Measurements from ENCODE around the gene TRMU. TPM values are rescaled to one million over a fixed set of nuclear protein-coding genes. Genes with fewer than 3 reads are reported as not detected.
"Not testable (repeated sequence)": the region's sequence is repeated elsewhere in the genome, so short reads cannot be mapped to it uniquely, and the experiment has no call there.

The TRMU gene
- total and polyA plus RNA-seq, 5 donors: 31.5 to 48.7 (median 40.2) TPM

- WGBS: 49% methylated on average over 32 of the region's 32 CpGs
- no peaks in the 10 kb centered on the region for H3K4me1 ChIP-seq (ENCODE audit: control insufficient read depth, insufficient read depth, low read length)
- intact Hi-C loops (cut with DNase I): no loop called here
- no peak overlapping the region for H3K4me3 ChIP-seq (ENCODE audit: low read length)
- no peaks in the 10 kb centered on the region for H3K9me3 ChIP-seq (ENCODE audit: control insufficient read depth, low read length)
- no peak overlapping the region for H3K27ac ChIP-seq (ENCODE audit: low read length)
- peak; percentile 62 to 88 (median 86) for DNase-seq
- ATAC-seq: peak; percentile 43 to 57
- no peaks in the 10 kb centered on the region for H3K27me3 ChIP-seq (ENCODE audit: control insufficient read depth, insufficient read depth)
Measured at GRCh38 chr22:46390652-46391301, 55.3 kb downstream of the TRMU start.

DNA sequence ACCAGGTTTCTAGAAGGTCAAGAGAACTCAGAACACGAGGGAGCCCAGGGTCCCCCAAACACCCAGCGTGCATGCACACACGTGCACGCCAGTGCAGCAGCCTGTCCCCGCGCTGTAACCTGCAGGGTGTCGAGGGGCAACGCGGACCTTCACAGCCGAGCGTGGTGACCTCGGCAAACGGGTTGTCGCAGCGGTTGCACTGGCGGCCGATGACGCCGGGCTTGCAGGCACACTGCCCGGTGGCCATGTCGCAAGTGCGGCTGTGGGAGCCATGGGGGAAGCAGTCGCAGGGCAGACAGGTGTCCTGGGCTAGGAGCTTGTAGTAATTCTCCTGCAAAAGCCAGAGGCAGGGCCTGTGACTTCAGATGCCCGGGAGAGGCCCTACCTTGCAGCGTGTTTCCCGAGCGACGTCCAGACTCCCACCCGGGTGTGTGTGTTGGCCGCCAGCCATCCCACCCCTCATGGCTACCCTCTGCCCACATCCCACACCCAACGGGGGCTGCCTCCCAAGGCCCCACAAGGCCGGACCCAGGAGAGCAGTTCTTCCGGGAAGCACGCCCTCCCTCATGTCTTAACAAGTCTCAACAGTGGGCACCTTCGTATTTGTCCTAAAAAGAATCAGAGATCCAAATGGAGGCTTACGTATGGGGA lies 56.1 kb downstream of the TRMU start:
- Histone ChIP-seq H3K27me3 (ENCODE audit: control insufficient read depth, insufficient read depth) (no peaks in the 10 kb centered on the region), H3K4me3 (ENCODE audit: low read length) (no peak overlapping the region), H3K4me1 (ENCODE audit: control insufficient read depth, insufficient read depth, low read length) (no peaks in the 10 kb centered on the region), H3K27ac (ENCODE audit: low read length) (no peak overlapping the region), H3K9me3 (ENCODE audit: control insufficient read depth, low read length) (no peaks in the 10 kb centered on the region)
- ATAC-seq: no peak
- WGBS: 92% methylated on average over 36 of the region's 36 CpGs
- peak in 1 of 3 donors; percentile 68 for DNase-seq
- intact Hi-C loops (cut with DNase I): no loop called here

GRCh38 chr22:46392137-46392844 lies 56.8 kb downstream of the TRMU start:
- Histone ChIP-seq H3K27ac (ENCODE audit: low read length) (no peak overlapping the region), H3K9me3 (ENCODE audit: control insufficient read depth, low read length) (no peaks in the 10 kb centered on the region), H3K4me3 (ENCODE audit: low read length) (no peak overlapping the region), H3K4me1 (ENCODE audit: control insufficient read depth, insufficient read depth, low read length) (no peaks in the 10 kb centered on the region), H3K27me3 (ENCODE audit: control insufficient read depth, insufficient read depth) (no peaks in the 10 kb centered on the region)
- peak in 1 of 3 donors; percentile 41 for DNase-seq
- WGBS: 87% methylated on average over 16 of the region's 16 CpGs
- no peak for ATAC-seq
- intact Hi-C loops (cut with DNase I): no loop called here

- ATAC-seq (no peak), DNase-seq (peak in 1 of 3 donors; percentile 41)
- Histone ChIP-seq H3K4me3 (ENCODE audit: low read length) (no peak overlapping the region), H3K27me3 (ENCODE audit: control insufficient read depth, insufficient read depth) (no peaks in the 10 kb centered on the region), H3K4me1 (ENCODE audit: control insufficient read depth, insufficient read depth, low read length) (no peaks in the 10 kb centered on the region), H3K27ac (ENCODE audit: low read length) (no peak overlapping the region), H3K9me3 (ENCODE audit: control insufficient read depth, low read length) (no peaks in the 10 kb centered on the region)
- intact Hi-C loops (cut with DNase I): no loop called here
- 81% methylated on average over 14 of the region's 14 CpGs for WGBS
Measured at GRCh38 chr22:46393873-46394272, 58.4 kb downstream of the TRMU start.

DNA sequence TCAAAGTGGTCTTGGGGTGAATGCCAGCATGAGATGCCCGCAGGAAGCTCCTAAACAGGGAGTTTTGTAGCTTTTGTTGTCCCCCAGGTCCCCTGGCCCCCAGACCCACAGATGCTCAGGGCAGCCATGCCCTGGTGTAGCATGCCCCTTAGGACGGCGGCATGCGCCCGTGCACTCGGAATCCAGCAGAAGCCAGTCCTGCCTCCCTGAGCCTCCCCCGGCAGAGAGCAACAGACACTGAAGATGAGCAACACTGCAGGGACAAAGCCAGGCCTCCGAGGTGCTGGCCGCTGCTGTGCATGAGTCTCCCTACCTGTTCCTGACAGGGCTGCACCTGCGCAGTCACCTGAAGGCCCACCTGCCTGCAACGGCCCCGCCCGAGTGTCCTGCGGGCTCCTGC lies 59.1 kb downstream of the TRMU start:
- no peaks in the 10 kb centered on the region for H3K9me3 ChIP-seq (ENCODE audit: control insufficient read depth, low read length)
- intact Hi-C loops (cut with DNase I): no loop called here
- H3K27me3 ChIP-seq (ENCODE audit: control insufficient read depth, insufficient read depth): no peaks in the 10 kb centered on the region
- H3K27ac ChIP-seq (ENCODE audit: low read length): no peak overlapping the region
- 92% methylated on average over 14 of the region's 14 CpGs for WGBS
- H3K4me3 ChIP-seq (ENCODE audit: low read length): no peak overlapping the region
- H3K4me1 ChIP-seq (ENCODE audit: control insufficient read depth, insufficient read depth, low read length): no peaks in the 10 kb centered on the region
- DNase-seq: no peak
- no peak for ATAC-seq

DNA sequence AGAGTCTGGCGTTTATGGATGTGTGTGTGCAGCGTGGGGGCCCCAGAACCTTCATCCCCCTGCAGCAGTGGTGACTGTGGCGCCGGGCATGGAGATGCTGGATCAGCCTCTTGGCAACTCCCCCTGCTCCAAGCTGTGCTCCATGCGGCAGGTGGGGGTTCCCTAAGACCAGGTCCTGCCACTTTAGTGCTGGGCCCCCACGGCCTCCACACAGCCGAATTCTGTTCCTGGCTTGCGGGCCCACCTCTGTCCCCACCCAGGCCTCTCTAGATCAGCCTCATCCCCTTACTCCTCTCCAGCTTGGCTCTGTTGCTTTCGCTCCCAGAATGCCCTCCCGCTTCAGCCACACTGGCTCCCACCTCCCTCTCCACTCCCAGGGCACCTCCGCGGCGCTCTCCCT lies 59.6 kb downstream of the TRMU start:
- DNase-seq: no peak
- no peaks in the 10 kb centered on the region for H3K4me1 ChIP-seq (ENCODE audit: control insufficient read depth, insufficient read depth, low read length)
- no peak overlapping the region for H3K27ac ChIP-seq (ENCODE audit: low read length)
- H3K4me3 ChIP-seq (ENCODE audit: low read length): no peak overlapping the region
- no peaks in the 10 kb centered on the region for H3K9me3 ChIP-seq (ENCODE audit: control insufficient read depth, low read length)
- no peak for ATAC-seq
- intact Hi-C loops (cut with DNase I): no loop called here
- WGBS: 91% methylated on average over 13 of the region's 13 CpGs
- no peaks in the 10 kb centered on the region for H3K27me3 ChIP-seq (ENCODE audit: control insufficient read depth, insufficient read depth)

- ATAC-seq; H3K27me3 ChIP-seq (ENCODE audit: control insufficient read depth, insufficient read depth); H3K9me3 ChIP-seq (ENCODE audit: control insufficient read depth, low read length); DNase-seq; intact Hi-C loops (cut with DNase I); H3K4me3 ChIP-seq (ENCODE audit: low read length); H3K27ac ChIP-seq (ENCODE audit: low read length); H3K4me1 ChIP-seq (ENCODE audit: control insufficient read depth, insufficient read depth, low read length): not testable (repeated sequence)
- whole genome bisulfite sequencing: 84% methylated on average over 5 of the region's 5 CpGs
Measured at GRCh38 chr22:46397049-46397448, 61.5 kb downstream of the TRMU start.

GRCh38 chr22:46397514-46397913 lies 62.0 kb downstream of the TRMU start:
- no peaks in the 10 kb centered on the region for H3K9me3 ChIP-seq (ENCODE audit: control insufficient read depth, low read length)
- DNase-seq (no peak), ATAC-seq (no peak)
- H3K27me3 ChIP-seq (ENCODE audit: control insufficient read depth, insufficient read depth): no peaks in the 10 kb centered on the region
- 83% methylated on average over 18 of the region's 18 CpGs for WGBS
- H3K27ac ChIP-seq (ENCODE audit: low read length): no peak overlapping the region
- intact Hi-C loops (cut with DNase I): no loop called here
- no peak overlapping the region for H3K4me3 ChIP-seq (ENCODE audit: low read length)
- H3K4me1 ChIP-seq (ENCODE audit: control insufficient read depth, insufficient read depth, low read length): no peaks in the 10 kb centered on the region

DNA sequence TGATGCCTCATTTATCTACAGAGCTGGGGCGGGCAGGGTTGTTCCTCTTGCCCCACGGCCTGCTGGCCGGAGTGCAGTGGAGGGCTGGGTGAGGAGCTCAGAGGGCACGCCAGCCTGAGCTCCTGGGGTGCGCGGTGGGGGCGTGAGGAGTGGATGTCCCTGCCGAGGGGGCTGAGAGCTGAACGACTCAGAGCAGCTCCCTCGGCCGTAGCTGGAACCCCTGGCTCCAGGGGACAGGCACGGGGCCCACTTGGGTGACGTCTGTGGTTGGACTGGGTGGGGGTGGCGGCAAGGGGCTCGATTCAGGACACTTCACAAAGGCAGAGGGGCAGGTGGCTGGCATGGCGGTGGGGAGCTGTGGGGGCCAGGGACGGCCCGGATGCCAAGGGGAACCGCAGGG lies 62.4 kb downstream of the TRMU start:
- no peak for DNase-seq
- Histone ChIP-seq H3K27ac (ENCODE audit: low read length) (no peak overlapping the region), H3K27me3 (ENCODE audit: control insufficient read depth, insufficient read depth) (no peaks in the 10 kb centered on the region), H3K4me3 (ENCODE audit: low read length) (no peak overlapping the region), H3K9me3 (ENCODE audit: control insufficient read depth, low read length) (no peaks in the 10 kb centered on the region), H3K4me1 (ENCODE audit: control insufficient read depth, insufficient read depth, low read length) (no peaks in the 10 kb centered on the region)
- intact Hi-C loops (cut with DNase I): no loop called here
- peak in 1 of 2 donors; percentile 11 for ATAC-seq
- 85% methylated on average over 19 of the region's 19 CpGs for WGBS

GRCh38 chr22:46399251-46400024 lies 63.9 kb downstream of the TRMU start:
- DNase-seq: no peak
- H3K27ac ChIP-seq (ENCODE audit: low read length): no peak overlapping the region
- no peaks in the 10 kb centered on the region for H3K9me3 ChIP-seq (ENCODE audit: control insufficient read depth, low read length)
- no peaks in the 10 kb centered on the region for H3K4me1 ChIP-seq (ENCODE audit: control insufficient read depth, insufficient read depth, low read length)
- no peak for ATAC-seq
- no peak overlapping the region for H3K4me3 ChIP-seq (ENCODE audit: low read length)
- intact Hi-C loops (cut with DNase I): no loop called here
- no peaks in the 10 kb centered on the region for H3K27me3 ChIP-seq (ENCODE audit: control insufficient read depth, insufficient read depth)
- WGBS: 86% methylated on average over 16 of the region's 16 CpGs

DNA sequence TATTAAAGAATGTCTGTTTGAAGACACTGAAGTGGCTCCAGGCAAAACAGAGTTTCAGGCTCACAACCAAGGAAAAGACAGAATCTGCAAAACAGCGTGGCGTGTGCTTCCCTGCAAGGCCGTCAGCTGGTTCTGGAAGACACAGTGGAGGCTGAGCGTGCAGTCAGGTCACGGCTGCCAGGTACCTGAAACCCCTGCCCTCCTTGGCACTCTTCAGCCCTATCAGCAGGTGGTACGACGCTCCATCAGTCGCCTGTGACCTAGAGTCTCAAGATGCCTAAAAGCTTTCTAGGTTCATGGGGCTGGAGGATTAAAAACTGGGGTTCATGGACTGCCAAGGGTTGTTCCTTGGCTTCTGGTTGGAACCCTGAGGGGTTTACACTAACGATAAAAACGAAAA lies 65.9 kb downstream of the TRMU start:
- no peak overlapping the region for H3K4me3 ChIP-seq (ENCODE audit: low read length)
- ATAC-seq (no peak), DNase-seq (peak in 1 of 3 donors; percentile 8)
- 83% methylated on average over 10 of the region's 10 CpGs for WGBS
- no peaks in the 10 kb centered on the region for H3K27me3 ChIP-seq (ENCODE audit: control insufficient read depth, insufficient read depth)
- no peaks in the 10 kb centered on the region for H3K9me3 ChIP-seq (ENCODE audit: control insufficient read depth, low read length)
- H3K4me1 ChIP-seq (ENCODE audit: control insufficient read depth, insufficient read depth, low read length): no peaks in the 10 kb centered on the region
- intact Hi-C loops (cut with DNase I): no loop called here
- H3K27ac ChIP-seq (ENCODE audit: low read length): no peak overlapping the region
